HL-60 (cell line): ENCODE results near the gene DLGAP5.

ENCODE experiments used
- DNase-seq, 2 experiments: peaks; one replicate each; pipeline ENCODE4 v3.0.0-alpha.2; 2010 to 2020; ENCODE audit warnings: low read depth in 1 of 2, low spot score in 1 of 2
- H3K27ac ChIP-seq: fragments of 250-450 bp; sonication (Bioruptor Pico); replicated peaks from 2 replicates; pipeline ENCODE4 v1.5.1; 2020; ENCODE audit warnings: mild to moderate bottlenecking, moderate library complexity
- H3K27me3 ChIP-seq: fragments of 250-450 bp; sonication (Bioruptor Pico); 2 replicates; pipeline ENCODE4 v1.5.1; 2021; ENCODE audit warnings: mild to moderate bottlenecking, moderate library complexity; ENCODE audit not compliant: insufficient read depth, poor library complexity, severe bottlenecking
- H3K4me3 ChIP-seq: replicated peaks from 2 replicates; pipeline ENCODE4 v1.5.1; 2011; ENCODE audit warnings: mild to moderate bottlenecking, control low read depth, low read length; ENCODE audit not compliant: insufficient read depth
- CTCF ChIP-seq: IDR thresholded peaks from one replicate; pipeline ENCODE4 v1.5.1; 2011; ENCODE audit warnings: low read length, control low read depth, inconsistent platforms; ENCODE audit not compliant: insufficient read depth
- GABPA ChIP-seq: IDR thresholded peaks from 2 replicates; pipeline ENCODE4 v1.6.1; 2012; ENCODE audit warnings: low read depth
- POLR2AphosphoS5 ChIP-seq: IDR thresholded peaks from 2 replicates; pipeline ENCODE4 v1.6.1; 2012; ENCODE audit warnings: low read depth
- REST ChIP-seq: IDR thresholded peaks from 2 replicates; pipeline ENCODE4 v1.6.1; 2012; ENCODE audit warnings: low read depth; ENCODE audit not compliant: insufficient replicate concordance
- SPI1 ChIP-seq: IDR thresholded peaks from 2 replicates; pipeline ENCODE4 v1.6.1; 2012; ENCODE audit warnings: low read depth, mild to moderate bottlenecking, borderline replicate concordance

The DLGAP5 gene

GRCh38 chr14:55207832-55208231 lies 16.4 kb upstream of the DLGAP5 start:
- no peak overlapping the region for H3K27ac ChIP-seq

DNA sequence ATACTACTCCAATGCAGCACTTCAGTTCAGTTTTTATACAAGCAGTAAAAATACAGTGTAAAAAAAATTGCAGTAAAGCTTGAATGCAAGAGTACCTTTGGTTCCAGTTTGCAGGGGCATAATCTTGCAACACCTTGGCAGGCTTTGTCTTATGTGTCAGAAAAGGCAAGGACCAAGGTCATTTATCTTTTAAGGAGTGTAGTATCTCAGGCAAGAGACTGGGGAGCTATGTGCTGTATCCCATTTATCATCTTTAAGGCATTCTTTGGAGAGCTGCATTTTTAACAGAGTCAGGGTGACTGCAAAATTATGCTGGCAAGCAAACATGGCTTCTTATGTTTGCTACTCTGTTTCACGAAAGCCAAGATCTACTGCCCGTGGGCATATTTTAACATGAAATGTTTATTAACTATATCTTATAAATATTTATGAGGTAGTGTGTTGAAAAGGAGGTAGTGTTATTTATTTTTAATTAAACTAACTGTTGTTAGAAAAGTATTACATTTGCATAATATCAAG lies 14.8 kb upstream of the DLGAP5 start:
- H3K4me3 ChIP-seq: no peak overlapping the region
- no peak overlapping the region for H3K27ac ChIP-seq
- DNase-seq: no peak
- no peaks in the 10 kb centered on the region for H3K27me3 ChIP-seq
- no peak for TF ChIP-seq GABPA
- no peak for TF ChIP-seq CTCF
- no peak for TF ChIP-seq SPI1
- no peak for TF ChIP-seq POLR2AphosphoS5
- no peak for TF ChIP-seq REST

More at GRCh38 chr14:55207832-55208231, 16.4 kb upstream of the DLGAP5 start:
- no peak for TF ChIP-seq REST
- TF ChIP-seq SPI1: no peak
- no peak for TF ChIP-seq CTCF
- TF ChIP-seq GABPA: no peak
- no peak for TF ChIP-seq POLR2AphosphoS5
- DNase-seq: no peak
- H3K27me3 ChIP-seq: no peaks in the 10 kb centered on the region
- no peak overlapping the region for H3K4me3 ChIP-seq

DNA sequence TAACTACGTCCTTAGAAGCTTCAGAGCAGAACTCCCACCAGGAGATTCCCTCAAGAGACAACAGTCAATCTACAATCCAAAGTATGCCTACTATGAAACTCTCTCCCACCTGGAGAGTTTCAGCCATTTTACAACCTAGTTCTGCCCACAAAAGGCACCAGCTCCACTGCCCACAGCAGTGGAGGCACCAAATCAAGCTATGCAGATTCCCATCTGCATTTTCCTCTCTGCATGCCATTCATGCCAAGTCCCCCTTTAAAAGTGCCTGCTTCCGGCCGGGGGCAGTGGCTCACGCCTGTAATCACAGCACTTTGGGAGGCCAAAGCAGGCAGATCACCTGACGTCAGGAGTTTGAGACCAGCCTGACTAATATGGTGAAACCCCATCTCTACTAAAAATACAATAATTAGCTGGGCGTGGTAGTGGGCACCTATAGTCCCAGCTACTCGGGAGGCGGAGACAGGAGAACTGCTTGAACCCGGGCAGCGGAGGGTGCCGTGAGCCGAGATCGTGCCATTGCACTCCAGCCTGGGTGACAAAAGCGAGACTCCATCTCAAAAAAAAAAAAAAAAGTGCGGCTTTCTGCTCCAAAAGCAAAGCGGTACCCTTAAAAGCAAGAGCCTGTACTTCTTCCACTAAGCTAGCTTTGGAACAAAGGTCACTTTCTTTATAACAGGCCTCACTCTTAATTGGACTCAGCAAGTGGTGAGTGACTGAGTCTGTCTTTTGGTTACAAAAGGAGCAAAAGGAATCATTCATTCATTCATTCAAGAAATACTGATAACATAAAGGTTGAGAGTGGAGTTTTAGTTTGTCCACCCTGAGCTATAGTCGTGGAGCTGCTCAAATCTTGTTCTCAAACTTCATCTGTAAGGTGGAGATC lies 10.1 kb upstream of the DLGAP5 start:
- TF ChIP-seq REST: no peak
- TF ChIP-seq POLR2AphosphoS5: no peak
- no peak for TF ChIP-seq GABPA
- no peak for TF ChIP-seq CTCF
- TF ChIP-seq SPI1: no peak
- Histone ChIP-seq H3K27me3 (no peaks in the 10 kb centered on the region), H3K27ac (no peak overlapping the region), H3K4me3 (no peak overlapping the region)
- DNase-seq: no peak
